HG03354 (cell line): ENCODE measurements around the gene C1QTNF9.

Source experiments
- ATAC-seq: cut with Tn5 transposase; IDR thresholded peaks from one replicate; pipeline ENCODE4 v1.9.1; 2021; ENCODE audit warnings: mild to moderate bottlenecking; ENCODE audit not compliant: unreplicated experiment, poor library complexity, severe bottlenecking

Gene C1QTNF9

GRCh38 chr13:24280720-24281119 lies 28.7 kb upstream of the C1QTNF9 start:
- ATAC-seq: peak; percentile 53

- ATAC-seq: no peak
Measured at GRCh38 chr13:24281188-24282008, 28.0 kb upstream of the C1QTNF9 start.

GRCh38 chr13:24282256-24282655 lies 27.1 kb upstream of the C1QTNF9 start:
- ATAC-seq: no peak

- no peak for ATAC-seq
Measured at GRCh38 chr13:24284889-24285565, 24.4 kb upstream of the C1QTNF9 start.

- no peak for ATAC-seq
Measured at GRCh38 chr13:24286624-24287023, 22.8 kb upstream of the C1QTNF9 start.

- ATAC-seq: no peak
Measured at GRCh38 chr13:24287748-24288287, 21.6 kb upstream of the C1QTNF9 start.

- no peak for ATAC-seq
Measured at GRCh38 chr13:24288870-24289269, 20.5 kb upstream of the C1QTNF9 start.

- no peak for ATAC-seq
Measured at GRCh38 chr13:24290280-24290932, 19.0 kb upstream of the C1QTNF9 start.

- ATAC-seq: no peak
Measured at GRCh38 chr13:24292481-24292880, 16.9 kb upstream of the C1QTNF9 start.

GRCh38 chr13:24293746-24294145 lies 15.6 kb upstream of the C1QTNF9 start:
- no peak for ATAC-seq

GRCh38 chr13:24299488-24300114 lies 9.8 kb upstream of the C1QTNF9 start:
- ATAC-seq: no peak

- ATAC-seq: no peak
Measured at GRCh38 chr13:24301434-24301833, 7.9 kb upstream of the C1QTNF9 start.

GRCh38 chr13:24301911-24302310 lies 7.5 kb upstream of the C1QTNF9 start:
- ATAC-seq: no peak

GRCh38 chr13:24304620-24305019 lies 4.8 kb upstream of the C1QTNF9 start:
- no peak for ATAC-seq

GRCh38 chr13:24306632-24307031 lies 2.7 kb upstream of the C1QTNF9 start:
- no peak for ATAC-seq

- no peak for ATAC-seq
Measured at GRCh38 chr13:24307211-24308067, 1.9 kb upstream of the C1QTNF9 start.

- no peak for ATAC-seq
Measured at GRCh38 chr13:24308068-24308445, 1.3 kb upstream of the C1QTNF9 start.

GRCh38 chr13:24308488-24309020 lies 826 bp upstream of the C1QTNF9 start:
- no peak for ATAC-seq

GRCh38 chr13:24313439-24313838 lies 4.1 kb downstream of the C1QTNF9 start:
- ATAC-seq: no peak
